Sciatic nerve (tissue), 2 donors: ENCODE results near the gene KLHL3. TPM values are rescaled to one million over a fixed set of nuclear protein-coding genes. Genes with fewer than 3 reads are reported as not detected.

Source experiments
- ATAC-seq: fragments of 200-7000 bp; cut with Tn5 transposase; one replicate; pipeline ENCODE4 v1.9.1; 2020; ENCODE audit warnings: mild to moderate bottlenecking, moderate library complexity
- DNase-seq: peaks from one replicate; pipeline ENCODE4 v3.0.0-alpha.2; 2020; ENCODE audit warnings: low spot score
- intact Hi-C: fragments of 100-400 bp; cut with DNase I; formaldehyde crosslinking; loops from one replicate; pipeline ENCODE4 v1.14.2; 2022
- total RNA-seq: library from RNA; stranded (reverse); fragmentation: NEBNext Ultra II Directional; extraction: Animal tissue kit (Norgen Biotek cat#: 25700); gene quantifications from one replicate; pipeline ENCODE4 v1.2.1, GENCODE V29; 2021
- donor health status: DM: no; HTN: no; CAD: no.
- donor health status: DM: no; HTN: no; CAD: no.

The KLHL3 gene
- total RNA-seq, 1 donor from 2014 or later, result 32.8 TPM

DNA sequence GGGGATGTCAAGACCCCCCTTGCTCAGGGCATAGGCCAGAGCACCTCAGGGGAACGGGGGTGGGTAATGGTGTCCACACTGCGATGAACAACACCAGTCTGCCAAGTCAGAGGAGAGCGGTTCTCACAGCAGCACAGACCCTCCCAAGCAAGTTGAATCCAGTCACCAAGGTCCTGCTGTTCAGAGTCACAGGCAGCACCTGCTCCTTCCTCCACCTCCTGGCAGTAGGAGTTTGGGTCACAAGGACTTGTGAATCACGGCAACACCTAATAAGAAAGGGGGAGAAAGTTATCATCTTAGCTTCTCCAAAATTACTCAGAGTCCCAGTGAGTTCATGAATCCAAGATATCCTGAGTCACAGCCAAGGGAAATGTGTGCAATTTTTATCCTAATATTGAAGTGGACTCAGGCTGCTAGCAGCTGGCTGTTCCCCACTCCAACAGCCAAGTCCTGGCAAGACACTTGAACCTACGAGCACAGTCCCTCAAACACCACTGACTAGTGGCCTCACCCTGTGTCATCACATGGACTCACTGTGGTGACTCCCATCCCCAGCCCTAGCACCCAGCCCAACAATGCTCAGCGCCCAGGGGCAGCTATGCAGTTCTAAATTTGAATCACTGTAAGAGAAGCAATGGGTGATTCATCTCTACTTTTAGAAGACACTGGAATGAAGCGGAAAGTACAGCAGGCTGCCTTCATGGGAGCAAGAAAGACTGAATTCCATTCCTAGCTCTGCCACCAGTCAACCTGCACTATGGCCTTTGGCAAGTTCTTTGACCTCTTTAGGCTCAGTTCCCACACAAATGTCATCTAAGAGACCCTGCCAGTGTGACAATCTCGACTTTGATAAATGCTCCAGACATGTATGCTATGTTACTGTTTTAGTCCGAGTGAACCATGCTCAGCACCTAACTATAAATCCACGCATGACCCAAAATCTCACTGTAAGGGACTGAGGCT, 113.7 kb downstream of the KLHL3 start:
- ATAC-seq (no peak), DNase-seq (no peak)
- intact Hi-C loops, result no loop called here

DNA sequence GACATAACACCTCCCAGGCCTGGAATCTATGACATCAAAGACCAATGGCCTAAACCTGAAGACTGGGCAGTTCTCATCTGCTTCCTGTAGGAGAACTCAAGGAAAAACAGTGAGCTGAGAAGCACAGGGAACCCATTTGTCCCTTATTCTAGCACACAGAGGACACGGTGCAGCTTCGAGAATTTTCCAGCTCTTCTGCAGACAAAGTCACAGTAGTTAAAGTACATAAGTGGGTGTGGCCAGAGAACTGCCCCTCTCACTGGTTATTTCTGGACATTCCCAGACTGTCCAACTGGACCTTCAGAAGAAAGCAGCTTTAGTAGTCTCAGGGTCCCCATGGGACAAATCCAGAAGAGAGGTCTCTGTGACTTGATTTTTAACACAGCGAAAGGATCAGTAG, 114.6 kb downstream of the KLHL3 start:
- intact Hi-C loops, result no loop called here
- ATAC-seq (no peak), DNase-seq (no peak)

DNA sequence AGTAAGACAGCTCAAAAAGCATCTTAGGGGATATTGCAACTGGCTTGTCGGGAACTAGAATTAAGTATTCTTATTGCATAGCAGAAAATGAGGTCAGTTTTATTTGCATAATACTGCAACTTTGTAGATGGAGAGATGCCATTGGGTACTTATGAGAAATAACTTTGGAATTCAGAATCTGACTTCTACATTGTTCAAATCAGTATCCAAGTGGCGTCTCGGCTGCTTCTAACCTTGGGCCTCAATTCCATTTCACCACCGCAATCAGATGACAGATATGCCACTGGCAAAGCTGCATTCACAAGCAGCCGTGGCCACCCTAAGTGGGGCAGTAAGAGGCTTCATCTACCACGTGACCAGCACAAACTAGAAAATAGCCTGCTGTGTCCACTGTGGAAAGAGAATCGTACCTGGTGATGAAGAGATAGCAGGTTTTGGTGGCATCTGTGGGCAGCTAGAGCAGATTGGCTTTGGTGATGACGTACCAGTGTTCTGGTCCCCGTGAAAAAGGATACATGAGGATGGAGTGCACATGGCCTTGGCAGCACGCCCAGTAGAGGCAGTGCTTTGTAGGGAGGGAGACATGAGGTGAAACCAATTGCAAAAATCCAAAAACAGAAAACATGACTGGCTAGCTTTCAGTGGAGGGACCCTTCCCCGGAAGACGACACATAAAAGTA, 116.6 kb downstream of the KLHL3 start:
- peak; percentile 68 for DNase-seq
- intact Hi-C loops, result no loop called here

GRCh38 chr5:137618476-137618875, 117.4 kb downstream of the KLHL3 start:
- intact Hi-C loops, result no loop called here
- DNase-seq, result no peak
- ATAC-seq, result no peak

More for the DNA sequence above, 116.6 kb downstream of the KLHL3 start:
- ATAC-seq, result peak; percentile 44

DNA sequence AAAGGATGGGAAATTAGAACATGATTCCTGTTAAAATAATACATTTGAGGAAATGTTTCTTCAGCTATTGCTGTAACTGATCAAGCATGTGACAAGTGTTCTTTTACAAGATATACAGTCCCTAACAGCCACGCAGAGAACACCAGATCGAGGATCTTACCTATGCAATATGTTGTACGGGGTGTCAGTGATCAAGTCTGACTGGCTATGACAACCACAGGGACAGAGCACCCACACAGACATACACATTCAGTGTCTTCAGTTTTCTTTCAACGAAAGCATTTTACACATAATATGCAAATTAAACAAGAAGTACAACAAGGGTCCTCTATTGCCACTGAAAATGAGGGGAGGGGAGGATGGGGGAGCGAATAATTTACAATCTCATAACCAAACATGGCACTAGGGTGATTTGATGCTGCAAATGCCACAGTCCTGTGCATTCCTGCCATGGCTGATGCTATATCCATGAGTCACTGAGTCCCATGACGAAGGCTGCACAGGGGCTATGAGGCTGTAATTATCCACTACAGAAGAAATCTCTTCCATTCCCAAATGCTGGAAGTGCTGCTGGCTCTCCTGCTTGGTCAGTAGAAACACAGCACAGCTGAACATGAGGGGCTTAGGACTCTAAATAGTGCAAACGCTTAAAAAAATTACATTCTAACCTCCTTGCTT, 118.2 kb downstream of the KLHL3 start:
- DNase-seq, result no peak
- intact Hi-C loops, result no loop called here
- ATAC-seq, result no peak

DNA sequence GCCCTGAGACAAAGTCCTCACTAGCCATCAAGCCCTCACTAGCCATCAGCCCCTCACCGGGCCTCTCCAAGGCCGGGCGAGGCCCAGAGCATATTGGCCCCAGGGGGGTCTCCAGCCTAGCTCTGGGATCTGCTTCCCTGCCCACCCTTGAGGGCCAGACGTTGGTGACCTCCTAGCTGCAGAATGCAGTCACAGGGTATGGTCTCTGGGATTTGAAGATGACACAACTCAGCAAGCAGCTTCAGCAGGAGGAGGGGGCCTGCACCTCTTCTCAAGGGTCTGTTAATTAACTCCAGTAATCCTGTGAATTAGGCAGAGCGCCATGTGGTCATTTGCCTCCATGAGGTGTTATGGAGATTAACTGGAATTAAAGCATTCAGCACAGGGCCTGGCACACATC, 119.8 kb downstream of the KLHL3 start:
- DNase-seq, result no peak
- no peak for ATAC-seq
- intact Hi-C loops, result no loop called here

DNA sequence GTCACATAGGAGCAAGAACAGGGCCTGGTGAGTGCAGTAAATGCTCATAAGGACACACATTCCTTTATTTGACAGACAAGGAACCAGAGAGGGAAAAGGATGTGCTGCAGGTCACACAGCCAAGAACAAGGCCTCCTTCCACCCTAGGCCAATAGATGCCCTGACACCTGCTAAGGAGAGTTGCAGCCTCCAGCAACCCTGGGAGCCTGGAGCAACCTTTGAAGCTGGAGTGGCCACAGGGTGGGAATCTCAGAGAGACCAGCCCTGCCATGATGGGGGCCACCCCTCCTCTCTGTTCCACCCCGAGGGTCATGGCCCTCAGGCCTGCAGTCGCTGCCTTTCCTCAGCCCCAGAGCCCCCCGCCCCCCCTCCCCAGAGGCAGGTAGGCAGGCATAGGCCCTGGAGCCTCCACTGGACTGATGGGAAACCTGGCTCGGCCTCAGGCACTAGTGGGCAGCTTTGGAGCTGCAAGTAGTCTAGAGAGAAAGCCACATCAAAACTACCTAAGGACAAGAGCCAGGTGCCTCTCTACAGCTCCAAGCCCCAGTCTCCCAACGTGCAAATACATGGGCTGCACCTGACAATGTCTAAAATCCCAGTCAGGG, 120.6 kb downstream of the KLHL3 start:
- intact Hi-C loops, result no loop called here

GRCh38 chr5:137613554-137614265, 122.2 kb downstream of the KLHL3 start:
- ATAC-seq (no peak), DNase-seq (no peak)
- intact Hi-C loops, result no loop called here

More for the DNA sequence above, 120.6 kb downstream of the KLHL3 start:
- DNase-seq (no peak), ATAC-seq (no peak)

DNA sequence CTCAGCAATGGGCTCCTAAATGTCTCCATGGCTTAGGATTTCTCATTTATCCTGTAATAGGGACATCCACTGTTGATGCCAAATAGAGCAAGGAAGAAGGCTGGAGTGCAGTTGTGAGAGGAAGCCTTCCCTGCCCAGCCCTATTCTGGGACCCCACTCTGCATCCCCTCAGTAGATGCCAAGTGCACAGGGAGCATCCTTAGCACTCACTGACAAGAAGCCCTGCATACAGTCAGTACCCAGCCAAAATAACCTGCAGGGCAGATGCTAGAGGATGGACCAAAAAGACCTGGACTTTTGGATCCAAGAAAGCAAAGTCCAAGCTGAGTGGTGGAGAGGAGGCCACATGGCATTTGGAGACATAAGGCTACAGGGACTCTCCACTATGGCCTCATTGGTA, 123.3 kb downstream of the KLHL3 start:
- DNase-seq (no peak), ATAC-seq (no peak)
- intact Hi-C loops, result no loop called here

DNA sequence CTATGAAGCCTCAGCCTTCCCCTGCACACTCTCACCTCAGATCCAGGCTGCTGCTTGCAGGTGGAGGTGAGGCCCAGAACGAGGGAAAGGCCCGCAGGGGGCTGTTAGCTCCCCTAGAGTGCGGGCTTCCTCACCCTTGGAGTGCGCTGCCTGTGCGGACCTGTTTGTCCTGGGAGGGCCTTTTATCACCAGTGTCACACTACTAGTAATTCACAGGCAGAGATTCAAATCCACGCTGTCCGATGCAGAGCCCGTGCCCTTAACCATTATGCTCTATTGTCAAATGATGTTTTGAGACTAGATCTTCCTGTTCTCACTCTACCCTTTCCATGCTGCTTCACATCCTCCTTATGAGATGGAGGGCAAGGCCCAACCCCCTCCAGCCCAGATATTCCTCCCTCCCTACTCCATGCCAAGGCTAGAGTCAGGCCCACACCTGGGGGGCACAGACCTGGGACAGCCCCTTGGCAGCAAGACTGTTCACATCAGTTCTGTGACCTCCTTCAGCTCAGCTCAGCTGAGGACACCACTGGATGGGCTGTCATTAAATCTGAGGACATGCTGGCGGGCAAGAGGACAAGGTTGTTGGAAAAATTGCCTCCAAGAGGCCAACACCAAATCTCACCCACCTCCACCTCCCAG, 124.0 kb downstream of the KLHL3 start:
- DNase-seq, result no peak
- intact Hi-C loops, result no loop called here
- no peak for ATAC-seq

DNA sequence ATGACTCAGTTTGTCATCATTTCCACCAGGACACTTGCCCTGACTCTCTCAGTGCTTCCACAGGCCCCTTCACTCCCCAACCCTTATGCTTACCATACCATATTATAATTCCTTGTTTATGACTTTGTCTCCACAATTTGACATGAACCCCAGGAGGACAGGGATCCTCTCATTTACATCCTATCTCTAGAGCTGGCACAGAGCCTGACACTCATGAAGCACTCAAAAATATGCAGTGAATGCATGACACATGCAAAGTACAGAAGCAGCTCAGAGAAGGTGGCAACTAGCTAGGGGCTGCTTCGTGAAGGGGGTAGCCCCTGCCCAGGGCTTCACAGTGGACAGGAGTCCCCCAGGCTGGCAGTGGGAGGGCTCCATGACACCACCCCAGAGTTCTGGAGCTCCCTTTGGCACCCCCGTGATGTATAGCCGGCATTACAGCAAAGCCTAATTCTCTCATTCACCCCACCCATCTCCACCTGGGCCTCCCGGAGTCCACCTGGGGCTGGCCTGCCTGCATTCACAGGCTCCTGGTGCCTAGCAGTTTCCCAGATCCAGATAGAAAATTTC, 124.8 kb downstream of the KLHL3 start:
- intact Hi-C loops, result no loop called here
- DNase-seq (no peak), ATAC-seq (no peak)

DNA sequence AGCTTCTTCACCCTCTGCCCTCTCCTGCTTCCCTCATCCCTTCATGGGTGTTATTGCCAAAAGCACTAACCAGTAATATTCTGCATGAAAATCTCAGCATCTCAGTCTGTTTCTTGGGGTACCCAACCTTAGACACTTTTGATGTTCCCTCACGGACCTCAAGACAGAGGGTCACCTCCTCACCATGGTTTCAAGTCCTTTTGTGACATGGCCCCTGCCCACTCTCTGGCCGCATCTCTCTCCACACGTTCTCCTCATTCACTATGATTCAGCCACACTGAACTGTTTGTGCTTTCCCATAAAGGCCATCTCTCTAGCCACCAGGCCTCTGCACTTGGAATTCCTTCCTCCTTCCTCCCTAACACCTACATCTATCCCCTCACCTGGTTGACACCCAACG, 125.3 kb downstream of the KLHL3 start:
- ATAC-seq (no peak), DNase-seq (no peak)
- intact Hi-C loops, result no loop called here

GRCh38 chr5:137609127-137609526, 126.8 kb downstream of the KLHL3 start:
- ATAC-seq, result no peak
- intact Hi-C loops, result no loop called here
- no peak for DNase-seq

DNA sequence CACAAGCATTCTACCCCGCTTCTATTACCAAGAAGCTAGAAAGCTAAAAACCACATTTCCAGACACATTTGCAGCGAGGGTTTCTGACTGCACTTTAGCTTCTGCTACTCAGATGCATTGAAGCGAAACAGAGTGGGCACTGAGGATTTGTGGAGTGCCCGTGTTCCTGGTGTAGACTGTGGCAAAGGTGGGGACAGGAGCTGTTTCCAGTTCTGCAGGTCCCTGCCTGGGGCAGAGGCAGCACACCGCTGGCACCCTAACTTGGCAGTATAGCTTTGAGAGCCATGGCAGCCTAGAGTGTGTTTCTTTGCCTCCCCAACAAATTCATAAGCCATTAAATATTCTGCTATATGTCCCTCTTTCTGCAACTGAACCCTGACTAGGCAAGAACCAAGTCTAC, 128.1 kb downstream of the KLHL3 start:
- intact Hi-C loops, result no loop called here
- no peak for ATAC-seq

DNA sequence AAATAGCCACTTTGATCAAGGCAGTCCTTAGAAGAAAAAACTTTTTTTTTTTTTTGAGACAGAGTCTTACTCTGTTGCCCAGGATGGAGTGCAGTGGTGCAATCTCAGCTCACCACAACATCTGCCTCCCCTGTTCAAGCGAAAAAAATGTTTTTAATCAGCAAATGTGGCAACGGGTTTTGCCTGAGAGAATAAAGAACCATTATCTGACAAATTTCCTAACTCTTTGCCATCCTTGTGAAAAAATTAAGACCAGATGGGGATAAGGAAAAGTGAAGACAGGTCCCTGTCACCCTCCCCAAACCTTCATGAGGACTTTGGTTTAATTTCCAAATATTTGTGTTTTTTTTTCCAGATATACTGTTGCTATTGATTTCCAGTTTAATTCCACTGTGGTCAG, 129.5 kb downstream of the KLHL3 start:
- intact Hi-C loops, result no loop called here
- no peak for DNase-seq
- ATAC-seq, result peak; percentile 36

More for the DNA sequence above, 128.1 kb downstream of the KLHL3 start:
- DNase-seq, result no peak

GRCh38 chr5:137605411-137605810, 130.5 kb downstream of the KLHL3 start:
- no peak for DNase-seq
- ATAC-seq, result no peak
- intact Hi-C loops, result no loop called here

DNA sequence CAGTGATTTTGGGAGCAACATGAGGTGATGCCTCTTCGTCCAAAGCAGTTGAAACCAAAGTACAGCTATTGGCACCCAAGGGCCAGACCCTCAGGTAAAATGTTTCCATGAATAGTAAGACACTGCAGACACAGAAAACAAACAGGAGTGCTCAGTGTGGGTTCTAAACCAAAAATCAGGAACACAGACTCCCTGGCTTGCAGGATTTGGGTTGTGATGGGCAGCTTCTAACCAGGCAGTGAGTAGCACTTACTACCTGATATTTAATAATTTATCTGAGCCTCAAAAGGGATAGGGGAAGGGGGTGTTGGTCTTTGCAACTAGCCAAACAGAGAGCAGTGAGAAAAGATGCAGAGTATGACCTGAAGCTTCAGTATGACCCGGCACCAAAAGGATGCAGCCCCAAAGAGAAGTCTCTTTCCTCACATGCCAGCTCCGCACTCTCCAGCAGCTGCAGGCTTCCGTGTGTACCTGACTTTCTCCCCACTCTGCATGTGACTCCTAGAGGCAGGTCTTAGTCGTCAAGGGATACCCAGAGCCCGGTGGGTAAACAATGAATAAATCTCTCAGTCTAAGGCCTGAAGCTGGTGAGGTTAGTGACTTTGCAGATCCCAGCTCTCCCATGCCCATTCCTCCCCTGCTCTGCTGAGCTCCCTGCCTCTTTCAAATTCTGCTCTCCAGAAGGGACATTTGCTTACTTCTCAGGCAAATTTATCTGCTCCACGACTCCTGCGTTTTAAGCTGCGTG, 131.4 kb downstream of the KLHL3 start:
- no peak for ATAC-seq
- DNase-seq, result no peak
- intact Hi-C loops, result no loop called here
